DND-41 (cell line): ENCODE results near the gene SLC27A1.

Experiments
- ATAC-seq: fragments of 200-7000 bp; cut with Tn5 transposase; 3 replicates; pipeline ENCODE4 v1.9.1; 2021; ENCODE audit warnings: low read depth; ENCODE audit not compliant: insufficient read depth
- DNase-seq: peaks from one replicate; pipeline ENCODE4 v3.0.0-alpha.2; 2020
- H2AFZ ChIP-seq: 2 replicates; pipeline ENCODE4 v1.6.0; 2012; ENCODE audit warnings: low read depth, low read length
- H3K27ac ChIP-seq: 2 replicates; pipeline ENCODE4 v1.5.1; 2012; ENCODE audit warnings: low read length, inconsistent platforms
- H3K27me3 ChIP-seq: fragments of 200-600 bp; sonication (generic); 2 replicates; pipeline ENCODE4 v1.6.0; 2012; ENCODE audit warnings: low read length, mild to moderate bottlenecking, inconsistent platforms; ENCODE audit not compliant: insufficient read depth, poor library complexity
- H3K36me3 ChIP-seq: 2 replicates; pipeline ENCODE4 v1.5.1; 2012; ENCODE audit warnings: low read length, inconsistent platforms; ENCODE audit not compliant: insufficient read depth
- H3K4me1 ChIP-seq: 2 replicates; pipeline ENCODE4 v1.5.1; 2012; ENCODE audit warnings: mild to moderate bottlenecking, low read length; ENCODE audit not compliant: insufficient read depth
- H3K4me2 ChIP-seq: 2 replicates; pipeline ENCODE4 v1.6.0; 2012; ENCODE audit warnings: mild to moderate bottlenecking, moderate library complexity, low read length, inconsistent platforms; ENCODE audit not compliant: insufficient read depth
- H3K4me3 ChIP-seq, 2 experiments: fragments of 200-600 bp in 1 of 2; shearing (Covaris generic) in 1 of 2; 2 replicates each; pipeline ENCODE4 v1.5.1; 2012 to 2016; ENCODE audit warnings: inconsistent platforms in 2 of 2, low read length in 2 of 2, mild to moderate bottlenecking in 2 of 2, low read depth in 1 of 2, moderate library complexity in 1 of 2
- H3K79me2 ChIP-seq: 2 replicates; pipeline ENCODE4 v1.6.0; 2012; ENCODE audit warnings: low read length, inconsistent platforms; ENCODE audit not compliant: insufficient read depth
- H3K9ac ChIP-seq: 2 replicates; pipeline ENCODE4 v1.6.0; 2012; ENCODE audit warnings: low read depth, mild to moderate bottlenecking, inconsistent platforms, low read length, moderate library complexity
- H3K9me3 ChIP-seq: 2 replicates; pipeline ENCODE4 v1.5.1; 2012; ENCODE audit warnings: low read length, moderate library complexity, mild to moderate bottlenecking, inconsistent platforms; ENCODE audit not compliant: insufficient read depth, severe bottlenecking
- H4K20me1 ChIP-seq: 2 replicates; pipeline ENCODE4 v1.6.0; 2012; ENCODE audit warnings: low read length; ENCODE audit not compliant: insufficient read depth
- CTCF ChIP-seq: IDR thresholded peaks from 2 replicates; pipeline ENCODE4 v1.5.1; 2012; ENCODE audit warnings: borderline replicate concordance, low read length, moderate library complexity, mild to moderate bottlenecking; ENCODE audit not compliant: poor library complexity, severe bottlenecking; ENCODE audit errors: extremely low read depth
- EZH2 ChIP-seq: IDR thresholded peaks from 3 replicates; pipeline ENCODE4 v1.6.1; 2012; ENCODE audit warnings: borderline replicate concordance, low read depth, mild to moderate bottlenecking, moderate library complexity, low read length, inconsistent platforms; ENCODE audit not compliant: severe bottlenecking

SLC27A1 gene

GRCh38 chr19:17532557-17532956 is 62.2 kb downstream of the SLC27A1 start:
- H4K20me1 ChIP-seq = no peaks in the 10 kb centered on the region
- H3K4me3 ChIP-seq = no peak overlapping the region
- no peak overlapping the region for H2AFZ ChIP-seq
- H3K4me2 ChIP-seq = no peak overlapping the region
- no peaks in the 10 kb centered on the region for H3K36me3 ChIP-seq
- no peak overlapping the region for H3K9ac ChIP-seq
- TF ChIP-seq CTCF = no peak
- no peak for TF ChIP-seq EZH2
- DNase-seq (no peak), ATAC-seq (no peak)
- no peaks in the 10 kb centered on the region for H3K27me3 ChIP-seq
- H3K27ac ChIP-seq = no peak overlapping the region
- 0 out of 2 replicates have a peak, but pooled peaks cover 2% of the 10 kb centered on the region for H3K4me1 ChIP-seq
- no peaks in the 10 kb centered on the region for H3K79me2 ChIP-seq
- no peaks in the 10 kb centered on the region for H3K9me3 ChIP-seq

GRCh38 chr19:17534767-17535166 is 64.4 kb downstream of the SLC27A1 start:
- Histone ChIP-seq H3K27ac (no peak overlapping the region), H2AFZ (no peak overlapping the region), H3K4me3 (no peak overlapping the region), H4K20me1 (peaks cover 6% of the 10 kb centered on the region), H3K9me3 (no peaks in the 10 kb centered on the region), H3K27me3 (peaks cover 5% of the 10 kb centered on the region), H3K36me3 (no peaks in the 10 kb centered on the region), H3K79me2 (no peaks in the 10 kb centered on the region), H3K4me1 (peaks cover 13% of the 10 kb centered on the region), H3K9ac (no peak overlapping the region), H3K4me2 (no peak overlapping the region)
- DNase-seq = no peak
- no peak for ATAC-seq
- no peak for TF ChIP-seq CTCF
- TF ChIP-seq EZH2 = no peak

GRCh38 chr19:17536955-17537354 is 66.6 kb downstream of the SLC27A1 start:
- peaks cover 5% of the 10 kb centered on the region for H3K27me3 ChIP-seq
- H3K79me2 ChIP-seq = no peaks in the 10 kb centered on the region
- ATAC-seq = no peak
- no peak overlapping the region for H3K9ac ChIP-seq
- H3K36me3 ChIP-seq = no peaks in the 10 kb centered on the region
- peaks cover 13% of the 10 kb centered on the region for H3K4me1 ChIP-seq
- no peak for DNase-seq
- no peak overlapping the region for H3K27ac ChIP-seq
- no peaks in the 10 kb centered on the region for H3K9me3 ChIP-seq
- no peak overlapping the region for H3K4me2 ChIP-seq
- TF ChIP-seq CTCF (no peak), EZH2 (no peak)
- H3K4me3 ChIP-seq = no peak overlapping the region
- peaks cover 6% of the 10 kb centered on the region for H4K20me1 ChIP-seq
- no peak overlapping the region for H2AFZ ChIP-seq

GRCh38 chr19:17538684-17539237 is 68.4 kb downstream of the SLC27A1 start:
- Histone ChIP-seq H3K79me2 (no peaks in the 10 kb centered on the region), H3K27me3 (peaks cover 5% of the 10 kb centered on the region), H3K36me3 (no peaks in the 10 kb centered on the region), H2AFZ (no peak overlapping the region; the same call in 1 of the 2 replicates), H3K4me2 (peak overlapping the region; percentile 94), H3K27ac (no peak overlapping the region), H3K9ac (peak overlapping the region; percentile 56), H3K4me3 (peak overlapping the region in 1 of 2 experiments; percentile 57; a peak in 3 of 4 replicates), H4K20me1 (peaks cover 6% of the 10 kb centered on the region), H3K9me3 (no peaks in the 10 kb centered on the region), H3K4me1 (peaks cover 13% of the 10 kb centered on the region)
- TF ChIP-seq CTCF (no peak), EZH2 (no peak)
- ATAC-seq = no peak
- no peak for DNase-seq
